ENCODE results near the gene LRIG3. TPM values are rescaled to one million over a fixed set of nuclear protein-coding genes. Genes with fewer than 3 reads are reported as not detected.

The LRIG3 gene
- total and polyA plus RNA-seq, 3 donors from 2014 or later, result 7.1 to 68.1 (median 18.0) TPM

DNA sequence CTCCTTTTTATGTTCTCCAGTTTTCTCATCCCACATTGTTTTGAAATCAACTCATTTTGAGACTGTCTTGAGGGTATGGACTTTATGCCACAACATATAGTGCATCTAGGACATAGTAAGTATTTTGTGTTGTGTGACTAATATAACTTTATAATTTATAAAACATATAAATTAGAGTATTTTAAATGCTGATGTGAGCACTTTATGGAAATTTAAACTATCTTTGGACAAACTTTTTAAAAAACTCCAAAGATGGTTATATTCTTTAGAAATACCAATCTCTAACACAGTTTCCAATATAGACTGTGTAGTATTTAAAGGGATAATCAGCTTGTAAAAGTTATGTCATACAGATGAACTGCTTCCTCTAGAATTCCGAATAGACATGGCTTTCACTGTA lies 87.4 kb downstream of the LRIG3 start:
- 82 to 92% methylated on average over 1 of the region's 1 CpG for WGBS, 2 donors
- no peaks in the 10 kb centered on the region for H3K9me3 ChIP-seq
- no peaks in the 10 kb centered on the region for H3K27me3 ChIP-seq
- no peak for DNase-seq
- no peaks in the 10 kb centered on the region for H3K4me1 ChIP-seq
- no peaks in the 10 kb centered on the region for H3K36me3 ChIP-seq (ENCODE audit: low read depth, missing control alignments)
- H3K4me3 ChIP-seq, result no peak overlapping the region
- intact Hi-C loops (cut with DNase I; ENCODE audit: low total_unique reads), result no loop called here
- TF ChIP-seq POLR2A (IDR thresholded peaks at IDR 0.05), result no peak
- no peak overlapping the region for H3K27ac ChIP-seq
